A673 (cell line): ENCODE results near the gene ST6GALNAC4. TPM values are rescaled to one million over a fixed set of nuclear protein-coding genes. Genes with fewer than 3 reads are reported as not detected.

Experiments
- BruUV-seq: library from RNA; stranded (reverse); fragments of 400-500 nt; replicated peaks from 2 replicates; lab custom pipeline; 2021; lab: Mats Ljungman, UMichigan
- CTCF ChIA-PET: fragments of 300-600 bp; sonication (Branson Sonifier 250); formaldehyde crosslinking; loops from one replicate; lab custom pipeline; 2022; ENCODE audit warnings: antibody characterized with exemption; lab: Charles Lee
- POLR2A ChIA-PET: fragments of 300-600 bp; sonication (Branson Sonifier 250); formaldehyde crosslinking; loops from one replicate; lab custom pipeline; 2022; ENCODE audit warnings: antibody characterized with exemption; ENCODE audit not compliant: low non-redundant PET; lab: Charles Lee
- DNase-seq: peaks from one replicate; pipeline ENCODE4 v3.0.0-alpha.2; 2015; ENCODE audit warnings: low spot score
- H3K27ac ChIP-seq: fragments of 200-600 bp; sonication (generic); 2 replicates; pipeline ENCODE4 v1.5.1; 2016; ENCODE audit warnings: mixed run types, low read depth, mild to moderate bottlenecking, mixed read lengths, antibody characterized with exemption, low read length; ENCODE audit not compliant: poor library complexity, severe bottlenecking
- H3K27me3 ChIP-seq: fragments of 200-600 bp; sonication (generic); replicated peaks from 2 replicates; pipeline ENCODE4 v1.6.1; 2017; ENCODE audit warnings: mixed run types, low read depth, mild to moderate bottlenecking, mixed read lengths, antibody characterized with exemption, low read length; ENCODE audit not compliant: insufficient read depth, poor library complexity
- H3K36me3 ChIP-seq: fragments of 200-600 bp; sonication (generic); 2 replicates; pipeline ENCODE4 v1.6.1; 2016; ENCODE audit warnings: mixed run types, mild to moderate bottlenecking, mixed read lengths, antibody characterized with exemption, low read length; ENCODE audit not compliant: insufficient read depth, poor library complexity, severe bottlenecking
- H3K4me1 ChIP-seq: fragments of 200-600 bp; sonication (generic); 2 replicates; pipeline ENCODE4 v1.6.1; 2017; ENCODE audit warnings: mixed run types, mild to moderate bottlenecking, mixed read lengths, antibody characterized with exemption, low read length; ENCODE audit not compliant: insufficient read depth, poor library complexity, severe bottlenecking
- H3K4me3 ChIP-seq: fragments of 200-600 bp; sonication (generic); 2 replicates; pipeline ENCODE4 v1.5.1; 2016; ENCODE audit warnings: low read depth, mixed run types, mild to moderate bottlenecking, mixed read lengths, low read length; ENCODE audit not compliant: poor library complexity, severe bottlenecking
- H3K9me3 ChIP-seq: fragments of 200-600 bp; sonication (generic); 2 replicates; pipeline ENCODE4 v1.6.1; 2016; ENCODE audit warnings: mixed run types, low read depth, mild to moderate bottlenecking, mixed read lengths, antibody characterized with exemption, low read length; ENCODE audit not compliant: poor library complexity, severe bottlenecking
- CTCF ChIP-seq: fragments of 300-800, 200-600 bp; sonication (generic); conservative IDR thresholded peaks from 2 replicates; pipeline ENCODE4 v1.5.1; 2017; ENCODE audit warnings: low read depth, mild to moderate bottlenecking, antibody characterized with exemption, low read length, moderate library complexity, mixed read lengths
- EZH2 ChIP-seq: fragments of 200-600 bp; sonication (generic); IDR thresholded peaks from 2 replicates; pipeline ENCODE4 v1.6.1; 2017; ENCODE audit warnings: borderline replicate concordance, low read depth, mild to moderate bottlenecking, mixed read lengths, antibody characterized with exemption, low read length; ENCODE audit not compliant: poor library complexity, severe bottlenecking
- intact Hi-C: fragments of 100-400 bp; cut with micrococcal nuclease; formaldehyde crosslinking; loops from one replicate; pipeline ENCODE4 v1.10.0; 2022; ENCODE audit not compliant: unreplicated experiment
- total RNA-seq: library from RNA; stranded (reverse); gene quantifications from 2 replicates; pipeline ENCODE4 v1.2.3, GENCODE V29; 2021

The ST6GALNAC4 gene
- total RNA-seq, 1 experiment from 2014 or later = 11.8 TPM

GRCh38 chr9:127936347-127936852 lies 19.6 kb upstream of the ST6GALNAC4 start:
- no peaks in the 10 kb centered on the region for H3K9me3 ChIP-seq
- H3K27me3 ChIP-seq = no peaks in the 10 kb centered on the region
- BruUV-seq = no TSS peak
- CTCF ChIA-PET = no interaction called here
- peaks cover 16% of the 10 kb centered on the region for H3K4me1 ChIP-seq
- H3K36me3 ChIP-seq = peaks cover 6% of the 10 kb centered on the region
- intact Hi-C loops = no loop called here
- H3K27ac ChIP-seq = no peak overlapping the region
- peak overlapping the region; percentile 87 for H3K4me3 ChIP-seq
- POLR2A ChIA-PET = no interaction called here
- no peak for DNase-seq
- no peak for TF ChIP-seq CTCF
- TF ChIP-seq EZH2 = no peak

- no TSS peak for BruUV-seq
- Histone ChIP-seq H3K4me1 (peaks cover 22% of the 10 kb centered on the region), H3K27me3 (no peaks in the 10 kb centered on the region), H3K9me3 (no peaks in the 10 kb centered on the region), H3K36me3 (peaks cover 6% of the 10 kb centered on the region), H3K27ac (no peak overlapping the region), H3K4me3 (peak overlapping the region; percentile 87)
- CTCF ChIA-PET = no interaction called here
- TF ChIP-seq EZH2 (no peak), CTCF (no peak)
- intact Hi-C loops = no loop called here
- POLR2A ChIA-PET = no interaction called here
- DNase-seq = no peak
Measured at GRCh38 chr9:127935765-127936221, 19.0 kb upstream of the ST6GALNAC4 start.

GRCh38 chr9:127934986-127935385 lies 18.1 kb upstream of the ST6GALNAC4 start:
- no peak overlapping the region for H3K27ac ChIP-seq
- H3K36me3 ChIP-seq = peaks cover 6% of the 10 kb centered on the region
- intact Hi-C loops = no loop called here
- H3K27me3 ChIP-seq = no peaks in the 10 kb centered on the region
- TF ChIP-seq EZH2 (no peak), CTCF (no peak)
- no peaks in the 10 kb centered on the region for H3K9me3 ChIP-seq
- no peak for DNase-seq
- H3K4me3 ChIP-seq = no peak overlapping the region
- POLR2A ChIA-PET = no interaction called here
- peaks cover 23% of the 10 kb centered on the region for H3K4me1 ChIP-seq
- CTCF ChIA-PET = no interaction called here
- no TSS peak for BruUV-seq
